GM12891 (cell line): Measurements from ENCODE around the gene NUDT16L1.

Experiments
- PAX5 ChIP-seq: IDR thresholded peaks from 2 replicates; pipeline ENCODE4 v1.6.1; 2011; ENCODE audit warnings: low read length, moderate library complexity, mild to moderate bottlenecking; ENCODE audit not compliant: insufficient read depth, severe bottlenecking
- POLR2A ChIP-seq: IDR thresholded peaks from 2 replicates; pipeline ENCODE4 v1.6.1; 2011; ENCODE audit warnings: low read depth, low read length, control low read depth
- POLR2AphosphoS5 ChIP-seq: IDR thresholded peaks from 2 replicates; pipeline ENCODE4 v1.6.1; 2011; ENCODE audit warnings: low read depth, low read length, control low read depth
- POU2F2 ChIP-seq: IDR thresholded peaks from 2 replicates; pipeline ENCODE4 v1.6.1; 2011; ENCODE audit warnings: low read depth, mild to moderate bottlenecking, control low read depth, low read length, moderate library complexity
- SPI1 ChIP-seq: IDR thresholded peaks from 2 replicates; pipeline ENCODE4 v1.6.1; 2011; ENCODE audit warnings: low read depth, low read length, control low read depth
- TAF1 ChIP-seq: IDR thresholded peaks from 2 replicates; pipeline ENCODE4 v1.6.1; 2011; ENCODE audit warnings: low read depth, low read length, control low read depth

GRCh38 chr16:4691666-4692412 lies 1.5 kb upstream of the NUDT16L1 start:
- TF ChIP-seq POLR2AphosphoS5 (0 out of 2 replicates have a peak, but pooled peaks have one; percentile 34), POLR2A (no peak), POU2F2 (no peak), TAF1 (no peak), SPI1 (no peak), PAX5 (no peak)
